Lower leg skin (tissue), 4 donors: ENCODE measurements around the gene TAAR8. TPM values are rescaled to one million over a fixed set of nuclear protein-coding genes. Genes with fewer than 3 reads are reported as not detected.
"Not testable (repeated sequence)": the region's sequence is repeated elsewhere in the genome, so short reads cannot be mapped to it uniquely, and the experiment has no call there.

ENCODE experiments used
- DNase-seq, 2 donors: peaks; one replicate each; pipeline ENCODE4 v3.0.0-alpha.2; 2019; ENCODE audit warnings: low spot score in 2 of 2
- H3K4me3 ChIP-seq: fragments of 200-600 bp; sonication (generic); 2 replicates; pipeline ENCODE4 v1.5.1; 2017; ENCODE audit warnings: mild to moderate bottlenecking, low read depth; ENCODE audit not compliant: poor library complexity, severe bottlenecking
- CTCF ChIP-seq, 3 donors: fragments of 450-650 bp; IDR thresholded peaks; one replicate each; pipeline ENCODE4 v1.5.1; 2016; ENCODE audit warnings: antibody characterized with exemption in 3 of 3, mild to moderate bottlenecking in 3 of 3, moderate library complexity in 2 of 3
- POLR2A ChIP-seq, 2 donors: fragments of 450-650 bp; IDR thresholded peaks; one replicate each; pipeline ENCODE4 v1.6.1; 2016 to 2017; ENCODE audit warnings: antibody characterized with exemption in 2 of 2, mild to moderate bottlenecking in 1 of 2, moderate library complexity in 1 of 2
- WGBS, 2 donors: methylation state at CpG; one replicate each; pipeline ENCODE4 v1.1.5; 2018; 5-methylcytosine and 5-hydroxymethylcytosine counted together
- intact Hi-C: fragments of 100-400 bp; cut with DNase I; formaldehyde crosslinking; loops from one replicate; pipeline ENCODE4 v1.15.0; 2023; ENCODE audit warnings: low total_unique reads
- total RNA-seq, 4 donors: library from RNA; depleted of rRNA; stranded (reverse); fragments of >200 nt; gene quantifications; one replicate each; pipeline ENCODE4 v1.1.0, GENCODE V29; 2016

Gene TAAR8
- total RNA-seq, 4 donors from 2014 or later: not detected

DNA sequence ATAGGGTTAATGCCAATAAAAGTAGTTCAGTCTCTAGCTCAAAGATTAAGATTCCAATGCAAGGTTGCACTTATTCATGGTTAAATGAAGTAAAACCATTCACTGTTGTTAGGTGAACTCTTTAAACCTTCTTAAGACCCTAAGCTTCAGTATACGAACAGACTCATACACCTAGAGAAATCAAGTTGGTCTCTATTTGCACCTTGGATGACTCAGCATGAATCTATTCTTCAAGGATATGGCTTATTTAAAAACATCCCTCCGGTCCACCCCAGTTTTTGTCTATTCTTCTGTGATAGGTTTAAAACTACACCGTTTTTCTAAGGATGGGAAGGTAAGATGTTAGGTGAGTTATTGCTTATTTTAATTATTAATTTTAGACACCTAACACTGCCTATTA, 15.3 kb upstream of the TAAR8 start:
- TF ChIP-seq POLR2A (IDR thresholded peaks at IDR 0.05) (no peak), CTCF (IDR thresholded peaks at IDR 0.05) (no peak)
- no peak overlapping the region for H3K4me3 ChIP-seq
- no peak for DNase-seq
- intact Hi-C loops: no loop called here
- 85% methylated on average over 3 of the region's 3 CpGs for WGBS, 2 donors

- WGBS, 2 donors: 82 to 83% methylated on average over 4 of the region's 4 CpGs
- no peak within 1 kb of the TSS for H3K4me3 ChIP-seq
- intact Hi-C loops: no loop called here
- TF ChIP-seq POLR2A (IDR thresholded peaks at IDR 0.05) (no peak), CTCF (IDR thresholded peaks at IDR 0.05) (no peak)
- no peak for DNase-seq
These were observed 14.5 kb upstream of the TAAR8 start, which contains the start of gene TAAR9 for GRCh38 chr6:132537977-132538376. TAAR9 (plus strand) TSS chr6:132538277; CDS start chr6:132538290, 13 bp downstream.

- no peak for TF ChIP-seq CTCF (IDR thresholded peaks at IDR 0.05)
- TF ChIP-seq POLR2A (IDR thresholded peaks at IDR 0.05): no peak
- no peak overlapping the region for H3K4me3 ChIP-seq
These were observed 7.6 kb upstream of the TAAR8 start for GRCh38 chr6:132544826-132545225.

GRCh38 chr6:132548746-132549463, 3.6 kb upstream of the TAAR8 start:
- no peak overlapping the region for H3K4me3 ChIP-seq
- intact Hi-C loops: no loop called here
- no peak for DNase-seq
- TF ChIP-seq CTCF (IDR thresholded peaks at IDR 0.05) (no peak), POLR2A (IDR thresholded peaks at IDR 0.05) (no peak)
- 84 to 93% methylated on average over 4 of the region's 4 CpGs for WGBS, 2 donors

More at GRCh38 chr6:132544826-132545225, 7.6 kb upstream of the TAAR8 start:
- no peak for DNase-seq
- intact Hi-C loops: no loop called here

- no peak overlapping the region for H3K4me3 ChIP-seq
- intact Hi-C loops: no loop called here
- TF ChIP-seq CTCF (IDR thresholded peaks at IDR 0.05) (no peak), POLR2A (IDR thresholded peaks at IDR 0.05) (no peak)
- DNase-seq: no peak
- WGBS, 2 donors: 88 to 90% methylated on average over 4 of the region's 4 CpGs
These were observed 1.3 kb upstream of the TAAR8 start for GRCh38 chr6:132551214-132551613.

- DNase-seq, intact Hi-C loops, H3K4me3 ChIP-seq: not testable (repeated sequence)
- WGBS, 2 donors: 76% methylated on average over 3 of the region's 3 CpGs
These were observed 7.6 kb downstream of the TAAR8 start for GRCh38 chr6:132560087-132560486.
